GM21423 (cell line): ENCODE measurements around the gene CCL23.
"Not testable (repeated sequence)": the region's sequence is repeated elsewhere in the genome, so short reads cannot be mapped to it uniquely, and the experiment has no call there.

Experiments
- ATAC-seq: cut with Tn5 transposase; IDR thresholded peaks from one replicate; pipeline ENCODE4 v1.9.1; 2021; ENCODE audit warnings: mild to moderate bottlenecking, moderate library complexity; ENCODE audit not compliant: unreplicated experiment

The CCL23 gene

GRCh38 chr17:36017799-36018198 is at the start of gene CCL23:
Gene CCL23 (minus strand): TSS chr17:36017972. CDS start chr17:36017897, 75 bp downstream.
- no peak for ATAC-seq

GRCh38 chr17:36066365-36066985 is 48.7 kb upstream of the CCL23 start:
- no peak for ATAC-seq

- no peak for ATAC-seq
Measured at GRCh38 chr17:36063786-36064541, 46.2 kb upstream of the CCL23 start, which contains the start of gene CCL18. Gene CCL18 (plus strand): TSS chr17:36064272. CDS start chr17:36064343, 71 bp downstream.

GRCh38 chr17:36060816-36061215 is 43.0 kb upstream of the CCL23 start:
- no peak for ATAC-seq

- ATAC-seq: no peak
Measured at GRCh38 chr17:36059406-36059805, 41.6 kb upstream of the CCL23 start.

GRCh38 chr17:36057911-36058310 is 40.1 kb upstream of the CCL23 start:
- ATAC-seq: no peak

GRCh38 chr17:36055921-36056520 is 38.2 kb upstream of the CCL23 start:
- no peak for ATAC-seq

GRCh38 chr17:36055171-36055570 is 37.4 kb upstream of the CCL23 start:
- ATAC-seq: no peak

- ATAC-seq: no peak
Measured at GRCh38 chr17:36049643-36050042, 31.9 kb upstream of the CCL23 start.

GRCh38 chr17:36048066-36048465 is 30.3 kb upstream of the CCL23 start:
- ATAC-seq: no peak

- no peak for ATAC-seq
Measured at GRCh38 chr17:36036235-36036634, 18.5 kb upstream of the CCL23 start.

- no peak for ATAC-seq
Measured at GRCh38 chr17:36034127-36034526, 16.4 kb upstream of the CCL23 start.

GRCh38 chr17:36030956-36031355 is 13.2 kb upstream of the CCL23 start:
- no peak for ATAC-seq

- ATAC-seq: no peak
Measured at GRCh38 chr17:36027761-36028160, 10.0 kb upstream of the CCL23 start.

GRCh38 chr17:36024106-36024869 is 6.5 kb upstream of the CCL23 start:
- no peak for ATAC-seq

GRCh38 chr17:36019423-36019822 is 1.7 kb upstream of the CCL23 start:
- ATAC-seq: no peak

- no peak for ATAC-seq
Measured at GRCh38 chr17:36016555-36016954, 1.2 kb downstream of the CCL23 start.

GRCh38 chr17:36015895-36016294 is 1.9 kb downstream of the CCL23 start:
- ATAC-seq: not testable (repeated sequence)

- no peak for ATAC-seq
Measured at GRCh38 chr17:36014946-36015345, 2.8 kb downstream of the CCL23 start.

- ATAC-seq: no peak
Measured at GRCh38 chr17:36011201-36011600, 6.6 kb downstream of the CCL23 start.

- no peak for ATAC-seq
Measured at GRCh38 chr17:36008998-36009665, 8.6 kb downstream of the CCL23 start.
